ENCODE measurements around the gene ANKRD13B.
A peak's percentile ranks its signal among the peaks of the same experiment; 100 is the strongest.

Gene ANKRD13B

DNA sequence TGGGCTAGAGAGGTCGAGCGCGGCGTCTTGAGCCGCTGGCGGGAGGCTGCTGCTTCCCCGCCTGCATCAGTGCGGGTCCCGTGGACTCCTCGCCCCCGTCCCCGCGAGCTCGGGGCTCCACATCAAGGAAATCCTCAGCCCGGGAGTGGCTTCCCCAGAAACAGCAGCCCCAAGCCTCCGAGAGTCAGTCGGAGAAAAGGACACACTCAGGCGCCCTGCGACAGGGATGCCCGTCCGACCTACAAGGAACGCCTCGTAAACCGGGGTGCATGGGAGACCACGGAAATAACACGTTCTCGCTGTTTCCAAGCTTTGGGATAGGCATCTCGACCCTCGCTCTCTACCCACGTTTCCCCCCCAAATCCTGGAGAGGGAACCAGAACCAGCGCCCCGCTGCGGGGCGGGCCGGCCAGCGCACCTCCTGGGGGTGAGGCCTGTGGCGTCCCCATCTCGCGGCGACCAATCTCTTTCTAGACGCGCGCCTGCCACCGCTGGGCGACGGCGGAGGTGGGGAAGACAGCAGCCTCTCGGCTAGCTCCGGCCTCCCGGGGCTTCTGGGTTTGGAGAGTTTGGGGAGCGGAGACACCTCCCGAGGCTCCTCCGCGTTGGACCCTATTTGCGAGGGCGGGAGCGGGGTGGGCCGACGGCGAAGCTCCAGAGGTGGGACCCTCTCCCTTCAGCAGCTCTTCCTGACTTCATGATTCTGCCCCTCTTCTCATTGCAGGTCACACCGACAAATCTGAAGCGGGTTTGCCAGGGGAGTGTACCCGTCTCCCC, 25.2 kb upstream of the ANKRD13B start:
- Histone ChIP-seq H3K9me3 (ENCODE audit: control insufficient read depth in 5 of 5, low read length in 5 of 5) (no peaks in the 10 kb centered on the region), H3K4me3 (ENCODE audit: low read depth in 1 of 5, low read length in 5 of 5) (peak overlapping the region; percentile 76 to 98 (median 87)), H3K36me3 (ENCODE audit: control insufficient read depth in 5 of 5, insufficient read depth in 5 of 5, low read length in 5 of 5) (peaks cover 0 to 13% (median 2%) of the 10 kb centered on the region in 5 donors), H3K27ac (ENCODE audit: low read depth, low read length) (peak overlapping the region; percentile 78), H3K4me1 (ENCODE audit: control insufficient read depth in 5 of 5, insufficient read depth in 5 of 5, low read length in 5 of 5) (peaks cover 10 to 83% (median 76%) of the 10 kb centered on the region in 5 donors), H3K9ac (ENCODE audit: low read length in 5 of 5) (peak overlapping the region in 4 of 5 donors; percentile 56 to 81 (median 72)), H3K27me3 (ENCODE audit: control insufficient read depth in 5 of 5, insufficient read depth in 4 of 5, low read length in 5 of 5) (no peaks in the 10 kb centered on the region)

DNA sequence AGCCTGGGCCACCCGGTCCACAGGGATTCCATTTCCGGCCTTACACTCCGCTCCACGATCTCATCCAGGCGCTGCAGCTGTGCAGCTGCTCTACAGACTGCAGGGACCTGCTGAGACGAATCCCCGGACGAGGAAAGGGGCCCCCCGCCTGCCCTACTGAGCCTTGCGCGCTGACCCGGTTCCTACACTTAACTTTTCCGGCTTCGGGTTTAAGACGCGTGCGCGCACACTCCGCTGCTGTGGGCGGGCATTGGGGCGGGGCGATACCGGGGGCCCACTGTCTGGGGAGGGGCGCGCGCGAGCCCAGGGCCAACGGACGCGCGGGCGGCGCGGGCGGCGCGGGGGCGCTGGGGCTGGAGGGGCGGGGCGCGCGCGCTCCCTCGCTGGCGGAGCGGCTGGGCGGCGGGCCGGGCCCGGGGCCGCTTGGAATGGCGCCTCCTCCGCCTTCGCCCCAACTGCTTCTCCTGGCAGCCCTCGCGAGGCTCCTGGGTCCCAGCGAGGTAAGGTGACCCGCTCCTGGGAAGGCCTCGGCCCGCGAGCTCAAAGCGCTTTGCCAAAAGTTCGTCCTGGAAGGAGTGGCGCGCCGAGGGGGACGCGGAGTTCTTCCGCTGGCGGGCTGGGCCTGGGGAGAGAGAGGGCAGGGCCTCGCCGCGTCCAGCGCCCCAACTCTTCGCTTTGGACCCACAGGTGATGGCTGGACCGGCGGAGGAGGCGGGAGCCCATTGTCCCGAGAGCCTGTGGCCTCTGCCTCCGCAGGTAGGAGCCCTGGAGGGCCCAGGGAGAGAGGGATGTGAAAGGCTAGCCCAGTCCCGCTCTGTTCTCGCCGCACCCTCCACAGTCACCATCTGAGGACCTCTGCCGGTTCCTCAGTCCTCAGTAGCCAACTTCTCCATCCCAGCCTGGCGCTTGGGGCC, 24.3 kb upstream of the ANKRD13B start, which contains the start of gene TP53I13:
Gene TP53I13, plus strand, starts transcription at position 371 of the 914 bp plus-strand sequence. Its CDS starts 58 bp downstream, at position 429.
- H3K4me1 ChIP-seq (ENCODE audit: control insufficient read depth in 5 of 5, insufficient read depth in 5 of 5, low read length in 5 of 5): peaks cover 10 to 84% (median 79%) of the 10 kb centered on the region in 5 donors
- peak within 1 kb of the TSS; percentile 78 for H3K27ac ChIP-seq (ENCODE audit: low read depth, low read length)
- H3K9ac ChIP-seq (ENCODE audit: low read length in 5 of 5): peak within 1 kb of the TSS in 4 of 5 donors; percentile 73 to 86 (median 78)
- peak within 1 kb of the TSS; percentile 76 to 98 (median 87) for H3K4me3 ChIP-seq (ENCODE audit: low read depth in 1 of 5, low read length in 5 of 5)
- H3K27me3 ChIP-seq (ENCODE audit: control insufficient read depth in 5 of 5, insufficient read depth in 4 of 5, low read length in 5 of 5): no peaks in the 10 kb centered on the region
- H3K9me3 ChIP-seq (ENCODE audit: control insufficient read depth in 5 of 5, low read length in 5 of 5): no peaks in the 10 kb centered on the region
- peaks cover 0 to 14% (median 5%) of the 10 kb centered on the region in 5 donors for H3K36me3 ChIP-seq (ENCODE audit: control insufficient read depth in 5 of 5, insufficient read depth in 5 of 5, low read length in 5 of 5)

DNA sequence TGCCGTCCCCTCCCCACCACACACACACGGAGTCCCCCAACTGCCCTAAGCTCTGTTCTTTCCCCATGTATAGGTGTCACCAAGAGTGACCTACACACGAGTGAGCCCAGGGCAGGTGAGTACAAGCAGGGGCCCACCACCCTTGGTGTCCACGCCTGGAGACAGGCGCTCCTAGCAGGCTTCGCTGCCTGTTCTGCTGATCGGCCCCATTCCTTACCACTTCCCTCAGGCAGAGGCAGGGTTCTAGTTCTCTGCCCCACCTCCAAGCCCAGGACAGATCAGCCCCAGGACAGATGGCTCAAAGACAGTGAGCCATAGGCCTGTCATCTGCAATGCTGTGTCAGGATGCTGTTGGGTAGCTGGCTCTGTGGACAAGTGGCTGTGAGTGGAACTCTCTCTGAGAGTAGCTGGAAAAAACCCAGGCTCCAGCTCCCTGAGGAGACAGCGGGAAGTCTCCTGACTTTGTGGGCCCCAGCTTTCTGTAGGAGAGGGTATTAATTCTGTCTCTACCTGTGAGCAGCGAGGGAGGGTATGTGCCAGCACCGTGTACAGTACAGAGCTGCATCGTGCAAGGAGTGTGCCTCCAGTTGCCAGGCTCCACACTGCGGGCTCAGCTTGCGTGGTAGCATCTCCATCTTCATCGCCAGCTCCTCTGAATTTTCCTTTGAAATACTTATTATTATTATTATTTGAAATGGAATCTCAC, 23.5 kb upstream of the ANKRD13B start:
- H3K9me3 ChIP-seq (ENCODE audit: control insufficient read depth in 5 of 5, low read length in 5 of 5): no peaks in the 10 kb centered on the region
- H3K27me3 ChIP-seq (ENCODE audit: control insufficient read depth in 5 of 5, insufficient read depth in 4 of 5, low read length in 5 of 5): no peaks in the 10 kb centered on the region
- peak overlapping the region; percentile 74 for H3K27ac ChIP-seq (ENCODE audit: low read depth, low read length)
- H3K36me3 ChIP-seq (ENCODE audit: control insufficient read depth in 5 of 5, insufficient read depth in 5 of 5, low read length in 5 of 5): peaks cover 0 to 22% (median 13%) of the 10 kb centered on the region in 5 donors
- H3K4me3 ChIP-seq (ENCODE audit: low read depth in 1 of 5, low read length in 5 of 5): peak overlapping the region; percentile 51 to 80 (median 76)
- H3K4me1 ChIP-seq (ENCODE audit: control insufficient read depth in 5 of 5, insufficient read depth in 5 of 5, low read length in 5 of 5): peaks cover 10 to 76% (median 71%) of the 10 kb centered on the region in 5 donors
- H3K9ac ChIP-seq (ENCODE audit: low read length in 5 of 5): peak overlapping the region in 4 of 5 donors; percentile 29 to 86 (median 77)

DNA sequence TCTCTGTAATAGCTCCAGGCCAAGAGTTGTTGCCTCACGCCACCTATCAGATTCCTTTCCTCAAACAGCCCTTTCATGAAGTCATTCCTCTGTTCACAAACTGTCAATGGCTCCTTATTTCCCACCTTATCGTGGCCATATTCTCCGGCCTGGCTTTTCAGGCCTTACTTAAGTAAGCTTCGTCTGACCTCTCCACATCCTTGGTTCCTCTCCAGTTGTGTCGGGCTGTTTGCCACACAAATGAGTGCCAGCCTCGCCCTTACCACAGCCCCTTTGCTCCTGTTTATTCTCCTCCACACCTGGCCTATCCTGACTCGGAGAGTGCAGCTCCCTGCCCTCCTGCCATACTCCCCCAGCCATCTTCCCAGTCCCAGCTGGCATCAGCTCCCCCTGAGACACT, 22.4 kb upstream of the ANKRD13B start:
- peak overlapping the region in 1 of 5 donors; percentile 26 for H3K9ac ChIP-seq (ENCODE audit: low read length in 5 of 5)
- H3K9me3 ChIP-seq (ENCODE audit: control insufficient read depth in 5 of 5, low read length in 5 of 5): no peaks in the 10 kb centered on the region
- H3K36me3 ChIP-seq (ENCODE audit: control insufficient read depth in 5 of 5, insufficient read depth in 5 of 5, low read length in 5 of 5): peaks cover 0 to 34% (median 25%) of the 10 kb centered on the region in 5 donors
- peaks cover 10 to 65% (median 60%) of the 10 kb centered on the region in 5 donors for H3K4me1 ChIP-seq (ENCODE audit: control insufficient read depth in 5 of 5, insufficient read depth in 5 of 5, low read length in 5 of 5)
- peak overlapping the region in 1 of 5 donors; percentile 39 for H3K4me3 ChIP-seq (ENCODE audit: low read depth in 1 of 5, low read length in 5 of 5)
- peak overlapping the region; percentile 37 for H3K27ac ChIP-seq (ENCODE audit: low read depth, low read length)
- no peaks in the 10 kb centered on the region for H3K27me3 ChIP-seq (ENCODE audit: control insufficient read depth in 5 of 5, insufficient read depth in 4 of 5, low read length in 5 of 5)

DNA sequence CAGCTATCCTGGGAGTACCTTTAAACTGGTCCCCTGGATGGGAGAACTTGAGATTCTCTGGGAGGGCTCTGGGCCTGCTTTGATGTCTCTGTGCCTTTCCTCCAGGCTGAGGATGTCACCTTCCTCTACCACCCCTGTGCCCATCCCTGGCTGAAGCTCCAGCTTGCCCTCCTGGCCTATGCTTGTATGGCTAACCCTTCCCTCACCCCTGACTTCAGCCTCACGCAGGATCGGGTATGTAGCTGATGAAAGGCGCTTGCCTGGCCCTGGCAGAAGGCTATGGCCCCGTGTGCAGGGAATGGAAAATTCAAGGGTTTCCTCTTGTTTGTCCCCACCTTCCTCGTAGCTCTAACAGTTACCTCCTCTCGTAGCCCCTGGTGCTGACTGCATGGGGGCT, 21.4 kb upstream of the ANKRD13B start:
- H3K4me1 ChIP-seq (ENCODE audit: control insufficient read depth in 5 of 5, insufficient read depth in 5 of 5, low read length in 5 of 5): peaks cover 7 to 55% (median 54%) of the 10 kb centered on the region in 5 donors
- no peak overlapping the region for H3K9ac ChIP-seq (ENCODE audit: low read length in 5 of 5)

DNA sequence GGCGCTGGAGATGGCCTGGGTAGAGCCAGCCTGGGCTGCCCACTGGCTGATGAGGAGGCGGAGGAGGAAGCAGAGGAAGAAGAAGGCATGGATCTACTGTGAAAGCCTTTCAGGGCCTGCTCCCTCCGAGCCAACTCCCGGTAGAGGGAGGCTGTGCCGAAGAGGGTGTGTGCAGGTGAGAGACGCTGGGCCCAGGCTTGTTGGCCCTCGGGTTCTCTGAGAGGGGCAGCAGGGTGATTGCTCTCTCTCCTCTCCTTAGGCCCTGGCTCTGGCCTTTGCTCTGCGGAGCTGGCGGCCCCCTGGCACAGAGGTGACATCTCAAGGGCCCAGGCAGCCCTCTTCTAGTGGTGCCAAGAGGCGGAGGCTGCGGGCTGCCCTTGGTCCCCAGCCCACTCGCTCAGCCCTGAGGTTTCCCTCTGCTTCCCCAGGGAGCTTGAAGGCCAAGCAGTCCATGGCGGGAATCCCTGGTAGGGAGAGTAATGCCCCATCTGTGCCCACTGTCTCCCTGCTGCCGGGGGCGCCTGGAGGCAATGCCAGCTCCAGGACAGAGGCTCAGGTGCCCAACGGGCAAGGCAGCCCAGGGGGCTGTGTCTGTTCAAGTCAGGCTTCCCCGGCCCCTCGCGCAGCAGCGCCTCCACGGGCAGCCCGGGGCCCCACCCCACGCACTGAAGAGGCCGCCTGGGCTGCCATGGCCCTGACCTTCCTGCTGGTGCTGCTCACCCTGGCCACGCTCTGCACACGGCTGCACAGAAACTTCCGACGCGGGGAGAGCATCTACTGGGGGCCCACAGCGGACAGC, 20.9 kb upstream of the ANKRD13B start:
- Histone ChIP-seq H3K9me3 (ENCODE audit: control insufficient read depth in 5 of 5, low read length in 5 of 5) (no peaks in the 10 kb centered on the region), H3K27me3 (ENCODE audit: control insufficient read depth in 5 of 5, insufficient read depth in 4 of 5, low read length in 5 of 5) (no peaks in the 10 kb centered on the region), H3K4me1 (ENCODE audit: control insufficient read depth in 5 of 5, insufficient read depth in 5 of 5, low read length in 5 of 5) (peaks cover 7 to 58% (median 54%) of the 10 kb centered on the region in 5 donors), H3K36me3 (ENCODE audit: control insufficient read depth in 5 of 5, insufficient read depth in 5 of 5, low read length in 5 of 5) (peaks cover 0 to 48% (median 40%) of the 10 kb centered on the region in 5 donors), H3K4me3 (ENCODE audit: low read depth in 1 of 5, low read length in 5 of 5) (peak overlapping the region in 4 of 5 donors; percentile 11 to 32 (median 15)), H3K9ac (ENCODE audit: low read length in 5 of 5) (no peak overlapping the region), H3K27ac (ENCODE audit: low read depth, low read length) (peak overlapping the region; percentile 30)

More for the DNA sequence above, 21.4 kb upstream of the ANKRD13B start:
- Histone ChIP-seq H3K4me3 (ENCODE audit: low read depth in 1 of 5, low read length in 5 of 5) (no peak overlapping the region), H3K9me3 (ENCODE audit: control insufficient read depth in 5 of 5, low read length in 5 of 5) (no peaks in the 10 kb centered on the region), H3K27ac (ENCODE audit: low read depth, low read length) (peak overlapping the region; percentile 30), H3K27me3 (ENCODE audit: control insufficient read depth in 5 of 5, insufficient read depth in 4 of 5, low read length in 5 of 5) (no peaks in the 10 kb centered on the region), H3K36me3 (ENCODE audit: control insufficient read depth in 5 of 5, insufficient read depth in 5 of 5, low read length in 5 of 5) (peaks cover 0 to 43% (median 34%) of the 10 kb centered on the region in 5 donors)

DNA sequence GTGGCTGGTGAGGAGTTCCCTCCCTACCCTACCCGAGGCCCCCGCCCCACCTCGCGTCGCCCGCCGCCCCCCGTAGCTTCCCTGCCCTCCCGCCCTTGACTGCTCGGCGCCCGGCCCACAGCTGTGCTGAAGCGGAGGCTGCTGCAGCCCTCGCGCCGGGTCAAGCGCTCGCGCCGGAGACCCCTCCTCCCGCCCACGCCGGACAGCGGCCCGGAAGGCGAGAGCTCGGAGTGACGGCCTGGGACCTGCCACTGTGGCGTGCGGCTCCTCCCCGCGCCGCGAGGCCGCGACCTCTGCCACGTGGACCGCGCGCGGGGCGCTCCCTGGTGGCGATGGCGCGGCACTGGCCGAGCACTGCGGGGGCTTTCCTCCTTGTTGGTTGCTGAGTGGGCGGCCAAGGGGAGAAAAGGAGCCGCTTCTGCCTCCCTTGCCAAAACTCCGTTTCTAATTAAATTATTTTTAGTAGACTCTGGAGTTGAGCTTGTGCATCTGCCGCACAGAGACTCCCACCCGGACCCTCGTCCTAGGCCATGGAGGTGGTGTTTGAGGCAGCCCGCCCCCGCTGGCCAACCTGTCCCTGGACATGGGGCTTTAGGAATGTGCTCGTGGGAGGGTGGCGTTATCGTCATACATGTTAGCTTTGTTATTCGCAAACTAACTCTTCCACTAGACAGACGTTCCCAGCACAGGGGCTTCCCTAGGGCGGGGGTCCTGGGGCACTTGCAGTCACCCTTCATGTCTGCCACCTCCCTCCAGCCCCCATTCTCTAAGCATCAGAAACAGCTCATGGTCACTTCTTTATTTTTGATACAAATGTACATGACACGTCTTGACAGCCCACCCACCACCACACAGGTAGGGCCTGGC, 20.0 kb upstream of the ANKRD13B start:
- peak overlapping the region; percentile 30 for H3K27ac ChIP-seq (ENCODE audit: low read depth, low read length)

DNA sequence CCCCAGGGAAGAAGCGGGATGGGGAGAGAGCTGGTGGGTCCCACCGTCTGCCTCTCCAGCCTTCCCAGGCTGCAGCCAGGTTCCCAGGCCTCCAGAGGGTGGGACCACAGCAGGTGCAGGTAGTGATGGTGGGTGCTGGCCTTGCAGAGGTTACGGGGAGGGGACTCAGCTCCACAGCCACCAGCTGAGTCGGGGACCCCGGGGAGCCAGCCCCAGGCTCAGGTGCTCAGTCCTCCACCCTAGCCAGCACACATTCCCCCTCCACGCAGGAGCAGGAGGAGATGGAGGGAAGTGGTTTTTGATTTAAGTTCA, 19.4 kb upstream of the ANKRD13B start:
- H3K4me1 ChIP-seq (ENCODE audit: control insufficient read depth in 5 of 5, insufficient read depth in 5 of 5, low read length in 5 of 5): peaks cover 7 to 56% (median 52%) of the 10 kb centered on the region in 5 donors
- no peaks in the 10 kb centered on the region for H3K9me3 ChIP-seq (ENCODE audit: control insufficient read depth in 5 of 5, low read length in 5 of 5)
- peaks cover 0 to 57% (median 54%) of the 10 kb centered on the region in 5 donors for H3K36me3 ChIP-seq (ENCODE audit: control insufficient read depth in 5 of 5, insufficient read depth in 5 of 5, low read length in 5 of 5)
- H3K9ac ChIP-seq (ENCODE audit: low read length in 5 of 5): no peak overlapping the region
- H3K4me3 ChIP-seq (ENCODE audit: low read depth in 1 of 5, low read length in 5 of 5): no peak overlapping the region
- H3K27ac ChIP-seq (ENCODE audit: low read depth, low read length): peak overlapping the region; percentile 30
- no peaks in the 10 kb centered on the region for H3K27me3 ChIP-seq (ENCODE audit: control insufficient read depth in 5 of 5, insufficient read depth in 4 of 5, low read length in 5 of 5)

More for the DNA sequence above, 20.0 kb upstream of the ANKRD13B start:
- Histone ChIP-seq H3K27me3 (ENCODE audit: control insufficient read depth in 5 of 5, insufficient read depth in 4 of 5, low read length in 5 of 5) (no peaks in the 10 kb centered on the region), H3K4me1 (ENCODE audit: control insufficient read depth in 5 of 5, insufficient read depth in 5 of 5, low read length in 5 of 5) (peaks cover 7 to 59% (median 56%) of the 10 kb centered on the region in 5 donors), H3K36me3 (ENCODE audit: control insufficient read depth in 5 of 5, insufficient read depth in 5 of 5, low read length in 5 of 5) (peaks cover 0 to 51% (median 49%) of the 10 kb centered on the region in 5 donors), H3K4me3 (ENCODE audit: low read depth in 1 of 5, low read length in 5 of 5) (peak overlapping the region in 3 of 5 donors; percentile 11 to 32 (median 14)), H3K9ac (ENCODE audit: low read length in 5 of 5) (peak overlapping the region in 1 of 5 donors; percentile 47), H3K9me3 (ENCODE audit: control insufficient read depth in 5 of 5, low read length in 5 of 5) (no peaks in the 10 kb centered on the region)
